ENCODE results near the gene ELFN1. TPM values are rescaled to one million over a fixed set of nuclear protein-coding genes. Genes with fewer than 3 reads are reported as not detected.

Gene ELFN1
- total RNA-seq, 1 donor from 2014 or later: 0.71 TPM

- no peak for DNase-seq (ENCODE audit: low read depth)
- no peak for TF ChIP-seq CTCF (IDR thresholded peaks at IDR 0.05; ENCODE audit: insufficient read depth, low read length, poor library complexity, severe bottlenecking)
- H3K36me3 ChIP-seq (ENCODE audit: control insufficient read depth, insufficient read depth, low read length): no peaks in the 10 kb centered on the region
- H3K27me3 ChIP-seq (ENCODE audit: control insufficient read depth, insufficient read depth, low read length): peaks cover 70% of the 10 kb centered on the region
- no peak overlapping the region for H3K4me3 ChIP-seq (ENCODE audit: low read depth, low read length)
These were observed 4.3 kb downstream of the ELFN1 start for GRCh38 chr7:1674161-1675035.

DNA sequence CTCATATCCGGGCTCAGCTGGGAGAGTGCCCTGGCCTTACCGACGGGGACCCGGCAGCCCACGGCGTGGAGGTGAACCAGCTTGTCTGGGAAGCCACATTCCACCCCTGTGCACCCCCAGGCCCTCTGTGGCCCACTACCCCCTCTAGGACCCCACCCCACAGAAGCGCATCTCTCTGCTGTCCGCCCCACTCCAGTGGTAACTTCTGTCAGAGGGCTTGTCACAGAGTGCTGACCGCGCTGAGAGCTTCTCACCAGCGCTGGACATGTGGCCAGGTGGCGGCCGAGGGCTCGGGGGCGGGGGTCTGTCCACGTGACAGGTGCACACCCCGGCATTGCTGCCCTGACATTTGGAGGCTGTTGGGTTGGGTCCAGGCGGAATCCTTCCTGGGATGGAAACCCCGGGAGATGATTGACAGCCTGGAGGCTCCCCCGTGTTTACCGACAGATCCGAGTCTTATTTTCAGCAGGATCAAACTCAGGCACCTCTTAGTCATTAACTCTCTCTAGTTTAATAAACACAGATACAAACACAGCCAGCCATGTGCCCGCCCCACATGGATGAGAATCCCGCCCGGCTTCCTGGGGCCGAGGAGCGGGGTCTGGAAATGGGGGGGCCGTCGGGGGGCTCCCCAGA is 5.1 kb downstream of the ELFN1 start:
- DNase-seq (ENCODE audit: low read depth): no peak
- Histone ChIP-seq H3K4me3 (ENCODE audit: low read depth, low read length) (no peak overlapping the region), H3K36me3 (ENCODE audit: control insufficient read depth, insufficient read depth, low read length) (no peaks in the 10 kb centered on the region), H3K27me3 (ENCODE audit: control insufficient read depth, insufficient read depth, low read length) (peaks cover 66% of the 10 kb centered on the region)
- no peak for TF ChIP-seq CTCF (IDR thresholded peaks at IDR 0.05; ENCODE audit: insufficient read depth, low read length, poor library complexity, severe bottlenecking)

DNA sequence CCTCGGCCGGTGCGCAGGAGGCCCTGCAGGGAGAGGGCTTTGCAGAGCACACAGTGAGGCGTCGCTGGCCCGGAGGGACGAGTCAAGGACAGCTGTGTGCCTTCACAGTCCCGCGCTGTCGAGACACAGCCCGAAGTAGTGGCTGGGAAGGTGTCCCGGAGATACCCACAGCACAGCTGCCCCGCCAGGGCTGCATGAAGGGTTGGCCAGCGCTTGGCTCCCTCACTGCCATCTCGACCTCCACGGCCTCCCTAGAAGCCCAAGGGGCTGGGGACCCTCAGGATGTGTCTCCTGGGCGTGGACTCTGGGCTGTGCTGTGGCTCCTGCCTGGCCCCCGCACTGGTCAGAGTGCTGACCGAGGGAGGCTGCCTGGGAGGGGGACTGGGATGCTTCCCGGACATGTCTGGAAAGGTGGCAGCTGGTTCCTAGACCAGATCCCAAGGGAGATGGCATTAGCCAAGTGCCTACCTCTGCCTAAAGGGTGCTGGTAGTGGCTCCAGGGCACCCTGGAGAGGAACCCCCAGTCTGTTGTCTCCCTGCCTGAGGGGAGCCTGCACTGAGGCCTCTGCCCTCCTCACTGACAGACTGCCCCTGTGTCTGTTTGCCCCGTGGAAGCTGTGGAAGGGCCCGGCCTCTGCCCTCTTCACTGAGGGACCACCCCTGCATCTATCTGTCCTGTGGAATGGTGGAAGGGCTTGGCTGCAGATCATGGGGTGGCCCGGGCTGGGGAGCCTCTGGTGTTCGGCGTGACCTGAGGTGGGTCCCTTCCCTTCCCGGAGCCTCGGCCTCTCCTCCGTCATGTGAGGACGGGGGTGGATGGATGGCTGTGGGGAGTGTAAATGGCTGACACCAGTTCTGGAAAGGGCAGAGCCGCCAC is 5.8 kb downstream of the ELFN1 start:
- H3K36me3 ChIP-seq (ENCODE audit: control insufficient read depth, insufficient read depth, low read length): no peaks in the 10 kb centered on the region
- DNase-seq (ENCODE audit: low read depth): no peak
- no peak overlapping the region for H3K4me3 ChIP-seq (ENCODE audit: low read depth, low read length)
- H3K27me3 ChIP-seq (ENCODE audit: control insufficient read depth, insufficient read depth, low read length): peaks cover 60% of the 10 kb centered on the region
- no peak for TF ChIP-seq CTCF (IDR thresholded peaks at IDR 0.05; ENCODE audit: insufficient read depth, low read length, poor library complexity, severe bottlenecking)

DNA sequence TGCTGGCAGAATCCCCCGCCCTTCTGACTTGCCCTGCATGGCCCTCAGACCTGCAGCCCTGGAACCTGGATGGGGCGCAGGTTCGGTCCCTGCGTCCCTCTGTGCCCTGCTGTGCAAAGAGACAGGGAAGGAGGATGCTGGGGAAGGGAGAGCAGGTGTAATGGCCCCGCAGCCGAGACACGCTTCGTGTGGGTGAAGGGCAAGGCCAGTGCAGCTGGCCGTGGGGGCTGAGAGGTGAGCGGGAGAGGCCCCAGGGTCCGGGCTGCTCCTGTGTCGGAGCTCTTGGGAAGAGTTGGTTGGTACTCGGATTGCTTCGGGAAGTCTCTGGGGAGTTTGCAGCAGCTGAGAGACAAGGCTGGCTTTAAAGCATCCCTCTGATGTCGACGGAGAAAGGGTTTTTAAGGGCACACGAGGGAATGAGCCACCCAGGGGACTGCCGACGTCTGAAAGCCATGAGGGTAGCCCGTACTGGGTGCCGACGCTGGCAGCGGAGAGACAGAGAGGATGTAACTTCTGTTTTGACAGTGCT is 6.5 kb downstream of the ELFN1 start:
- Histone ChIP-seq H3K36me3 (ENCODE audit: control insufficient read depth, insufficient read depth, low read length) (no peaks in the 10 kb centered on the region), H3K27me3 (ENCODE audit: control insufficient read depth, insufficient read depth, low read length) (peaks cover 53% of the 10 kb centered on the region), H3K4me3 (ENCODE audit: low read depth, low read length) (no peak overlapping the region)
- no peak for TF ChIP-seq CTCF (IDR thresholded peaks at IDR 0.05; ENCODE audit: insufficient read depth, low read length, poor library complexity, severe bottlenecking)
- DNase-seq (ENCODE audit: low read depth): no peak

- TF ChIP-seq CTCF (IDR thresholded peaks at IDR 0.05; ENCODE audit: insufficient read depth, low read length, poor library complexity, severe bottlenecking): no peak
- H3K4me3 ChIP-seq (ENCODE audit: low read depth, low read length): no peak overlapping the region
- peaks cover 45% of the 10 kb centered on the region for H3K27me3 ChIP-seq (ENCODE audit: control insufficient read depth, insufficient read depth, low read length)
- DNase-seq (ENCODE audit: low read depth): no peak
- H3K36me3 ChIP-seq (ENCODE audit: control insufficient read depth, insufficient read depth, low read length): no peaks in the 10 kb centered on the region
These were observed 7.4 kb downstream of the ELFN1 start for GRCh38 chr7:1677206-1678080.
